ENCODE data around the gene NYNRIN.
"Not testable (repeated sequence)": the region's sequence is repeated elsewhere in the genome, so short reads cannot be mapped to it uniquely, and the experiment has no call there.

The NYNRIN gene

GRCh38 chr14:24431569-24432258, 32.9 kb downstream of the NYNRIN start:
- DNase-seq (ENCODE audit: low read depth): peak; percentile 95

- no peak for DNase-seq (ENCODE audit: low read depth)
Measured at GRCh38 chr14:24432259-24433131, 33.7 kb downstream of the NYNRIN start.

- no peak for DNase-seq (ENCODE audit: low read depth)
Measured at GRCh38 chr14:24434036-24434435, 35.2 kb downstream of the NYNRIN start.

GRCh38 chr14:24434676-24435075, 35.9 kb downstream of the NYNRIN start:
- DNase-seq (ENCODE audit: low read depth): no peak

GRCh38 chr14:24435192-24435810, 36.5 kb downstream of the NYNRIN start:
- no peak for DNase-seq (ENCODE audit: low read depth)

- no peak for DNase-seq (ENCODE audit: low read depth)
Measured at GRCh38 chr14:24435998-24436354, 37.2 kb downstream of the NYNRIN start.

GRCh38 chr14:24436355-24437019, 37.7 kb downstream of the NYNRIN start:
- DNase-seq (ENCODE audit: low read depth): peak; percentile 76

- no peak for DNase-seq (ENCODE audit: low read depth)
Measured at GRCh38 chr14:24437020-24437735, 38.4 kb downstream of the NYNRIN start.

- no peak for DNase-seq (ENCODE audit: low read depth)
Measured at GRCh38 chr14:24437736-24438067, 38.9 kb downstream of the NYNRIN start.

GRCh38 chr14:24438223-24439097, 39.7 kb downstream of the NYNRIN start:
- DNase-seq (ENCODE audit: low read depth): no peak

- DNase-seq (ENCODE audit: low read depth): no peak
Measured at GRCh38 chr14:24439257-24439656, 40.5 kb downstream of the NYNRIN start.

- no peak for DNase-seq (ENCODE audit: low read depth)
Measured at GRCh38 chr14:24439830-24440605, 41.2 kb downstream of the NYNRIN start.

GRCh38 chr14:24440606-24441399, 42.0 kb downstream of the NYNRIN start:
- no peak for DNase-seq (ENCODE audit: low read depth)

GRCh38 chr14:24441485-24441884, 42.7 kb downstream of the NYNRIN start:
- no peak for DNase-seq (ENCODE audit: low read depth)

GRCh38 chr14:24441904-24442239, 43.1 kb downstream of the NYNRIN start:
- no peak for DNase-seq (ENCODE audit: low read depth)

GRCh38 chr14:24442240-24443052, 43.6 kb downstream of the NYNRIN start, which contains the start of gene SDR39U1:
Gene SDR39U1, minus strand, starts transcription at chr14:24442776. Its CDS starts 7 bp downstream, at chr14:24442769.
- DNase-seq (ENCODE audit: low read depth): peak; percentile 99

- DNase-seq (ENCODE audit: low read depth): no peak
Measured at GRCh38 chr14:24443053-24443665, 44.4 kb downstream of the NYNRIN start.

- DNase-seq (ENCODE audit: low read depth): not testable (repeated sequence)
Measured at GRCh38 chr14:24450828-24451227, 52.0 kb downstream of the NYNRIN start.
